ENCODE results near the gene TAS1R2. TPM values are rescaled to one million over a fixed set of nuclear protein-coding genes. Genes with fewer than 3 reads are reported as not detected.

The TAS1R2 gene
- total and polyA plus RNA-seq, 2 of the 8 experiments (the other 6 are each of a cell fraction or from before 2014, with no cell fraction given) = not detected

DNA sequence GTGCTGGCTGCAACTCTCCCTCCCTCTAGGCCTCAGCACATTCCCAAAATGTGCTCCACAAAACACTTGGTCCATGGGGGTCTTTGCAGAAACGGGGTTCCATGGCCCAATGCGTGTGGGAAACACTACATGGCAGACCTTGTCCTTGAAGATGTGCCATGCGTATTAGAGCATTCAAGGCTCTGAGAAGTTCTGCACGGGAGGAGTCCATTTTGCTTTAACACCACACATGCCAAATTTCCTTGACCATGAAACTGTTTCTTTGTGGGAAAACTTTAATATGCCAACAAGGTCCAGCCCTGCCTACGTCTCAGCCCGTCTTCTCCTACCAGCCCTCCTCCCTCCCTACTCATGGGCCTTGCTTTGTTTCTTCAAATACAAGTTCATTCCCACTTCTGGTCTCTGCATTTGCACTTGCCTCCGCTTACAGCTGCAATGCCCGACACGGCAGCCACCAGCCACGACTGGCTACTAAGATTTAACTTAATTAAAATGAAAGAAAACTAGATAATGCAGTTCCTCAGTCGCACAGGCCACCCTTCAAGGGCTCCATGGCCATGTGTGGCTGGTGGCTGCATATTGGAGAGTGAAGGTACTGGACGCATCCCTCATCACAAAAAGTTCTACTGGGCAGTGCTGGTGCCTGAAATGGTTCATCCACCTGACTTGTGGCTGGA lies 19.2 kb upstream of the TAS1R2 start (continued):
- TF ChIP-seq EZH2 (IDR thresholded peaks at IDR 0.05; ENCODE audit: low read depth, low read length, severe bottlenecking) = no peak
- TF ChIP-seq KDM4A (IDR thresholded peaks at IDR 0.05; ENCODE audit: low read depth, low read length, severe bottlenecking) = no peak
- no peak for TF ChIP-seq CTBP2 (IDR thresholded peaks at IDR 0.05; ENCODE audit: borderline replicate concordance, insufficient read depth, insufficient read length, low read length)
